IPS DF 4.7 (cell line): ENCODE results near the gene PTPRN2.
"Not testable (repeated sequence)": the region's sequence is repeated elsewhere in the genome, so short reads cannot be mapped to it uniquely, and the experiment has no call there.

Experiments used
- DNase-seq: peaks from one replicate; pipeline ENCODE4 v3.0.0-alpha.2; 2013; ENCODE audit warnings: low spot score; ENCODE audit errors: extremely low read depth

PTPRN2 gene

DNA sequence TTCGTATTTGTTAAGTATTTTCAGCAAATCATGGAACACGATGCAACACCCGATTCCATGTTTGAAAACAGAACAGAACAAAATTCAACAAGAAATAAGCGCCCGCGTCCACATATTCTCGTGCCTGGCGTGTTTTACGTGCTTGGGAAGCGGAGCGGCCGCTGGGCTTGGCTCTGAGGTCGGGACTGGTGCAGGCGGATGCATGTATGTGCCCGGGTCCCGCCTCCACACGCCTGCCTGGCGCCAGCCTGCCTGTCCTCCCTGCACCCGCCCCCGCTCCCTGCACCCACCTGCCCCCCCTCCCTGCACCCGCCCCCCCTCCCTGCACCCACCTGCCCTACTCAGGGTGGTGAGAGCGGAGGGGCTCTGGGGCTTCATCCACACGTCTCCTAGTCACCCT, 796.4 kb downstream of the PTPRN2 start:
- DNase-seq, result no peak

DNA sequence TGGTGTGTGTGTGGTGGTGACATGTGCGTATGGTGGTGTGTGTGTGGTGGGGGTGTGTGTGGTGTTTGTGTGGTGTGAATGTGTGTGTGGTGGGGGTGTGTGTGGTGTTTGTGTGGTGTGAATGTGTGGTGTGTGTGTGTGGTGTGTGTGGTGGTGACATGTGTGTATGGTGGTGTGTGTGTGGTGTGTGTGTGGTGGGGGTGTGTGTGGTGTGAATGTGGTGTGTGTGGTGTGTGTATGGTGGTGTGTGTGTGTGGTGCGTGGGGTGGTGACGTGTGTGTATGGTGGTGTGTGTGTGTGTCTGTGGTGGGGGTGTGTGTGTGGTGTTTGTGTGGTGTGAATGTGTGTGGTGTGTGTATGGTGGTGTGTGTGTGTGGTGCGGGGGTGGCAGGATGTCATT, 797.7 kb downstream of the PTPRN2 start:
- no peak for DNase-seq

DNA sequence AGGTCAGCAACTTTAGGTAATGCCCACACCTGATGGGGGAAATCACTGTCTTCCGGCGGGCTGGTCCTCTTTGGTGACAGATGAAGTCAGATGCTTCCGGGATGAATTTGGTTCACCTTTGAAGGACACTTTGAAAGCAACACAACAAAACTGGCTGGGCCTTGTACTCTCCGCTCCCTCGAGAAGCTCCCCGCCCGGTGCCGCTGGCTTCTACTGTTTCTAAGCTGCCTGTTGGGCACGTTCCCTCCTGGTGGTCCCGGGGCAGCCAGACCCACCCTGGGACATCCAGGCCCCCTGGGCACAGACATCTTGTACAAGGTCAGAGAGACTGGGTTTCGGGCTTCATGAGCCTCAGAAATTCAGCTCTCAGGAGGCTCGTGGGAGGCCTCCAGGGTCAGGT, 798.5 kb downstream of the PTPRN2 start:
- no peak for DNase-seq

DNA sequence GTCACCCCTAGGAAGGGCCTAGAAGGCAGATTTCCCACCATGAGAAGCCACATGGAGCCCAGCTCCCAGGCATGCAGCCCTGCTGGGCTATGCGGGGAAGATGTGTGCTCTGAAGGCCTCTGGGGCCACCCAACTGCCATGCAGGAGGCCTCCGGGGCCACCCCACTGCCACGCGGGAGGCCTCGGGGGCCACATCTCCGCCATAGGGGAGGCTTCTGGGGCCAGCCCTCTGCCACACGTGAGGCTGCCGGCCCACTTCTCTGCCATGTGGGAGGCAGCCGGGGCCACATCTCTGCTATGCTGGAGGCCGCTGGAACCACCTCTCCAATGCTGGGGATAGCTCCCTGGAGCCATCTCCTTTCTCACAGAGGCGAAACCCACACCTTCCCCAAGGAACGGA, 799.0 kb downstream of the PTPRN2 start:
- no peak for DNase-seq

DNA sequence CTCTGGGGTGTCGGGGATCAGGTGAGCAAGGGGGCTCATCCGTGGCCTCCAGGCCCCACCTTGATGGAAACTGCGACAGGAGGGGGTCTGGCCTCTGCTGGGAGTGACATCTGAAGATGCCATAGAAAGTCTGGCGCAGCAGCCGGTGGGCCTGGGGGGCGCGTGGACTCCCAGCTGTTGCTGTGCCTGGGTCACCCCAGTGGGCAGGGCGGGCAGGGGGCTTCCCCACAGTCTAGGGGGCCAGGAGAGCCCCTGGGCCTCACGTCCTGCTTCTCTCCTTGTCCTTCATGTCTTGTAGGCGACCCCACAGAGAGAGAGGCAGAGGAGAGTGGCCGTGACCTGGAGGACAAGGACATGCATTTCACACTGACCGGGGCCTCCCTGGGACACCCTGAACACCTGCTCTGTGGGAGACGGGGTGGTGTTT, 800.3 kb downstream of the PTPRN2 start:
- no peak for DNase-seq

DNA sequence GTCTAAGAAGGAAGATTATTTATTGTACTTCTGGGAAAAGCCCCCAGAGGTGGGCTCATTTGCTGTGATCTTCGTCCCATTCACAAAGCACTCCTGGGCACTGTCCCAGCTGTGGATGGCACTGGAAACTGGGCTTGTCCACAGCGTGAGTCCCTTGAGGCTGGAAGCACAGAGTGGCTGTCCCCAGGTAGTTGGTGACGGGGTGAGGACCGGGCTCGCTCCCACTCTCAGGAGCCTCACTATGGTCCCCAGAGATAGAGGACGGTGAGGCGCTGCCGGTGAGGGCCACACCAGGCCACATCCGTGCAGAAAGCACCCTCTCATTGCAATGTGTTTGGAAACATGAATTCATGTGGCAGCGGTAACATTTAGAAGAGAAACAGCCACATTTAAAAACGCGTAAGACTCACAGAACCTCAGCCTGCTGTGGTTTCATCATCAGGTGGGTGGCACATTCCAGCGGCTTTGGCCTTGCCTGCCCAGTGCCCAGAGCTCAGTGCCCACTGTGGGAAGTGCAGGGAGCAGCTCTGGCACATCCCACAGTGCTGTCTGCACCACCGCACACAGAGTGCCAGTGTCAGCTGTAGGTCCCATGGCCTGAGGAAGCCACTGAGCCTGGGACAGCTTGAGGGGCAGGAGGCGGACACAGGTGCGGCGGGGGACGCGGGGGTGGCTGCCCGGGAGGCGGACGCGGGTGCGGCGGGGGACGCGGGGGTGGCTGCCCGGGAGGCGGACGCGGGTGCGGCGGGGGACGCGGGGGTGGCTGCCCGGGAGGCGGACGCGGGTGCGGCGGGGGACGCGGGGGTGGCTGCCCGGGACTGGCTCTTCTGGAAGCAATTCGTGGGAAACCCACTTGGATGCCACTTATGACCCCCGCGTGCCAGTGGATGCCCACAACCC, 801.0 kb downstream of the PTPRN2 start:
- no peak for DNase-seq

DNA sequence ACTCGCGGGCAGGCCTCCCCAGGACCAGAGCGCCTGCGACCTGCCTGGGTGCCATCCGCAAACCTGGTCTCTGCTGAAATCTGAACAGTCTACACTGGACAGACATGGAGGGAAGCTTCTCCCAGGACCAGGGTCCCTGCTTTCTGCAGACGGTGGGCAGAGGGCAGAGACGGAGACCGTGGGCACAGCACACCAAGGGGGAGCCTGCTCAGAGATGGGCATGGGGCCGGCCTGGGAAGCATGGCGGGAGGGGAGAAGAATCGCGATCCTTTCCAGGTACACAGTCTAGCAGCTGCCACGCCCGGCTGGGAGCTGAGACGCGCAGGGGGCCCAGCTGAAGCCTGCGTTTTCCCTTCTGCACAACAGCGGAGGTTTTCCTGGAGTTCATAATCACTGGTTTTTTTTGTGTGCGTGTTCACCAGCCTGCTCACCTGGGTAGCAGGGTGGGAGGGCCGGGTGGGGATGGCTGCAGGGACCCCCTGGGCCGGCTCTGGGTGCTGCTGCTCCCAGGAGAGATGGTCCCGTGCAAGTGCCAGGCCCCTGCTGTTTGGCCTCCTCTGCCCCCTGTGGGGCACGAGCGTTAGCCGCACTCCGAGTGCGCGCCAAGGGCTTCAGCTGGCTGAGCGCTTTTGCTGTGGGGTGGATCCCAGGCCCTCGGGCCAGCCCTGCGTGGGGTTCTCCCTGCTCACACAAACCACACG, 802.0 kb downstream of the PTPRN2 start:
- DNase-seq, result no peak

DNA sequence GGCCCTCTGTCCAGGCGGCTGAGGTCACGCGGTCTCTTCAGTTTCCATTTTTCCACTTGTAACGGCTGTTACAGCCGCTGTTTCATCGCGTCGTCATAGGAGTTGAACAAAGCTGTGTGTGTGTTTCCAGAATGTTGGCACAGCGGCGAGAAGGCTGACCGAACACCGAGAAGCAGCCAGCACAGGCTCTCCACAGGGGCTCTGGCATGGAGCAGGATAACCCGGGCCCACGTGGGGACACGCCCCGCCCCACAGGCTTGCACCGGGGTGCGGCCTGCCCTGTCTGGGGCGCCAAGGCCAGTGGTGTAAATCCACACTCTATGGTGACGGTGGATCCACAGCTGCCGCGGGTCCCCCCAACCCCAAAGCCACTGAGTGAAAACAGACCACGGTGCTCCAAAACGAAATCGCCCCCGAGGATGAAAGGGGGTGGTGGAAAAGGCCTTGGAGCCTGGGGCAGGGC, 802.6 kb downstream of the PTPRN2 start:
- no peak for DNase-seq

DNA sequence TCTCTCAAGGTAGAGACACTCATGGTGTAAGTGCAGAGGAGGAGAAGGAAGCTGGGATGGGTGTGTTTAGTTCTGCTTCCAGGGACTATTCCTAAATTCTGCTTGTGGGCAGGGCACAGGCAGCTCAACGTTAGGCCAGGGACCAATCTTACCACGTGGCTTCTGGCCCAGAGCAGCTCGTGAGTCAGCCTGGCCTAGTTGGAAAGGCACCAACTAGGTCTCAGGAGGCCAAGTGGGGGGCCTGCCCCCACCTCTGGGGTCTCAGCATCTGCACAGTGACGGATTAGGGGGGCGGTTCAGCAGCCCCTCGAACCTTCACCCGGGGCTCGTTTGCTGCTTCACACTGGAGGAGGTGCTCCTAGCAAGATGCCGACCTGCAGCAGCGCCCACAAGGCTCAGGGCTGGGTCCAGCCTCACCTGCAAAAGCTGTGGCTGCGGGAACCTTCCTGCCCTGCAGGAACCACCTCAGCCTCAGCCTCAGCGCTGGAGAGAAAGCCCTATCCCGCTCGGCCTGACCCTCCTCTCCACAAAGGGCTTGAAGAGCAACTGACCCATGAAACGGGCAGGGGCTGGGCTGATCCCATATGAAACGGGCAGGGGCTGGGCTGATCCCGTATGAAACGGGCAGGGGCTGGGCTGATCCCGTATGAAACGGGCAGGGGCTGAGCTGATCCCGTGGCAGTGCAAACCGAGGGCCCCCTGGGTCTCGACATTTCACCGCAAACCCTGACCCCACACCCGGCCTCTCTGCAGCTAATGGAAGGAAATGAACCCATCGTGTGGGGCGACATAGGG, 803.4 kb downstream of the PTPRN2 start:
- no peak for DNase-seq

DNA sequence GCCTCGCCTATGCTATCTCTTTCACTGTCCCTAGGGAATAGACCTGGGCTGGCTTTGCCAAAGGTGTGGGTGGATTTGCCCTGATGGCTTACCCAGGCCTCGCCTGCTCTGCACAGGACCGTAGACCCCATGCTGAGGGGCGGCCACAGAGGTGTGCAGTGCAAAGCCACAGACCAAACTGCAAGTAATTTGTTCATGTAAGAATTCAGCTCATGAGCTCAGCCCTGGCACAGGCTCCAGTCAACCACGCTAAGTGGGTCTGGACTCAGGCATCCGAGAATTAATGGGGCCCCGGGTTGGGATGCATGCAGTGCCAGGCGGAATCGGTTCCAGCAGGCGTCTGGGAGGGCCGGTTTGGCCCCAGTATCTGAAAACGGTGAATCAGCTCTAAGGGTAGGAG, 805.6 kb downstream of the PTPRN2 start:
- DNase-seq, result no peak

DNA sequence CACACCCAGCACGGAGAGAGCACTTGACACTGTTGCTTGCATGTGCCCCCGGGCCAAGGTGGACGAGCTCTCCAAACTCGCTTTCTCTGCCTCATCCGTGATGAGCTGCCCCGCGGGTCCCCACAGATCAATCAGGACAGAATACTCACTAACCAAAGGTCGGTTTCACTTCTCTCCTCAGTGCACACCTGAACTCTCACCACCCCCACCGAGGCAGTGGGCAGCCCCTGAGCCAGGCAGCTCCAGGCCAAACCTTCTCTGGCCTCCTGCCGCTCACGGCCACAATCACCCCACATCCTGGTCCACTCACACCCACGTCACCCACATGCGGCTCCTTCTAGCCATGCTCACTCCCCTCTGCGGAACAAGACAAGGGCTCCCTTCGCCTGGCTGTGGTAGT, 806.9 kb downstream of the PTPRN2 start:
- DNase-seq, result no peak

DNA sequence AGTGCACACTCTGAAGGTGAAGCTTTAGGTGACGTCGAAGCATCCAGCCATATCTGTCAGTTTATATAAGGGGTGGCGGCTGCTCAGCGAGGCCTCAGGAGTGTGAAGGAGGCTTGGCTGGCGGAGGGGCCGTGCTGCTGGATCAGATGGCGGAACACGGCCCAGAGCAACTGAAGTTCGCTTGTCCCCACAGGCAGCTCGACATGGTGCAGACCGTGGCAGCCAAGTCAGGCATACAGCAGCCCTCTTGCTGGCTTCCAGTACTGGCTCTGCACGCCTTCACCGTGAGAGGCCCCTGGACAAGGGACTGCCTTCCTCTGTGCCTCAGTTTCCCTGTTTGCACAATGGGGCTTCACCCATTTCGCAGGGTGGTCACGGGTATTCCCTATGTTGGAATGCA, 807.3 kb downstream of the PTPRN2 start:
- no peak for DNase-seq

DNA sequence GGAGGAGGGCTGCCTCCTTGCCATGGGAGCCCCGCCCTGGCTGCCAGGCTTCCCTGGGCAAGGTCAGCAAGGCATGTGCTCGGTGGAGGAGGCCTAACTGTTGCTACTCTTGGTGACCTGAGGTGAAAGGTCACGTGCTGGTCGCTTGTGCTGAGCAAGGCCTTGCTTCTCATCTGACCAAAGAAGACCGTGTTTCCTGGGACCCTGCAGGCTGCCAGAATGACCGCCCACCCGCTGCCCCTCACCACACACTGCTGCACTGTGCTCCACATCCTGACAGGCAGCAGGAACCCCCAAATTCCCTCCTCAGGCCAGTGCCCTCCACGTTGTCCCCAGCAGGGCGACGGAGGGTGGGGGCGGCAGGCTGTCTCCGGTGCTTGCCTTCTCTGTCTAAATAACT, 808.4 kb downstream of the PTPRN2 start:
- no peak for DNase-seq

DNA sequence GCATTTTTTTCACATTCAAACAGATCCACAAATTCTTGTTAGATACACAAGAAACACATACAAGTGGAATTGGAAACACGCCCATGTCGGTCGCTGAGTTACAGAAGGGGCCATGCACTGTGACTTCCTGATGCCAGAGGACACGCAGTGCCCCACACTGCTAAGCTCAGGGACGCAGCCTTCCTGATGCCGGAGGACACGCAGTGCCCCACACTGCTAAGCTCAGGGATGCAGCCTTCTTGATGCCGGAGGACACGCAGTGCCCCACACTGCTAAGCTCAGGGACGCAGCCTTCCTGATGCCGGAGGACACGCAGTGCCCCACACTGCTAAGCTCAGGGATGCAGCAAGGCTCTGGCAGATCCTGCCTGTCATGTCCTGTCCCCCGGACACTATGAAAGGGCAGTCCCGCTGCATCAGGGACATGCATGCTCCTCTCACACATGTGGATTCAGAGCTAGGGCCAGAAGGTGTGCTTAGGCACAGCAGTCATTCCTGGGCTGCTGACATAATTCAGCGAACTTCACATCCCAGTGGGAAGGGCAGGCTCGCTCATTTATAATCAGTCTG, 810.3 kb downstream of the PTPRN2 start:
- DNase-seq, result not testable (repeated sequence)

DNA sequence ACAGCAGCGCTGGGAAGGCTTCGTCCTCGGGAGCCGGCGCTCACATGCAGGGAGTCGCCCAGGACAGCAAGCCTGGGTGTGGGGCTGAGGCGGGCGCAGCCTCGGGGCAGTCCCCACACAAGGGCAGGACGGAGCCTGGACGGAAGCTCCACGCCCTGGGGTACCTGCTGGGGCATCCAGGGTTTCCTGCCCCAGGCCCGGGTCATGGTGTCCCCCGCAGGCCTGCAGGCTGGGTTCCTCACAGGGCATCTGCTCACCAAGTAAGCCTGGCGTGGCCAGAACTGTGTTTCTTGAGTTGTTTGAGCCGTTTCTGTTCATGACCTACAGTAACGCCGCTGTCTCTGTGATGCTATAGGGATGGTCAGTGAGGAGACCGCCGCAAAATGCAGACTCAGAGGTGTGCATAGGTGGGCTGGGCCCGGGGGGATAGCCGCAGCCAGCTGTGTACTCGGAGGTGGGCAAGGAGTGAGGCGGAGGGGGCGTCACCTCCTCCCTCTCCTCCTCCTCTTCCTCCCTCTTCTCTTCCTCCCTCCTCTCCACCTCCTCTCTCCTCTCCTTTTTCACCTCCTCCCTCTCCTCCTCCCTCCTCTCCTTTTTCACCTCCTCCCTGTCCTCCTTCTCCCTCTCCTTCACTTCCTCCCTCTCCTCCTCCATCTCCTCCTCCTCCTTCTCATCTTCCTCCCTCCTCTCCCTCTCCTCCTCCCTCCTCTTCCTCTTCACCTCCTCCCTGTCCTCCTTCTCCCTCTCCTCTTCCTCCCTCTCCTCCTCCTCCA, 811.9 kb downstream of the PTPRN2 start:
- DNase-seq, result no peak

DNA sequence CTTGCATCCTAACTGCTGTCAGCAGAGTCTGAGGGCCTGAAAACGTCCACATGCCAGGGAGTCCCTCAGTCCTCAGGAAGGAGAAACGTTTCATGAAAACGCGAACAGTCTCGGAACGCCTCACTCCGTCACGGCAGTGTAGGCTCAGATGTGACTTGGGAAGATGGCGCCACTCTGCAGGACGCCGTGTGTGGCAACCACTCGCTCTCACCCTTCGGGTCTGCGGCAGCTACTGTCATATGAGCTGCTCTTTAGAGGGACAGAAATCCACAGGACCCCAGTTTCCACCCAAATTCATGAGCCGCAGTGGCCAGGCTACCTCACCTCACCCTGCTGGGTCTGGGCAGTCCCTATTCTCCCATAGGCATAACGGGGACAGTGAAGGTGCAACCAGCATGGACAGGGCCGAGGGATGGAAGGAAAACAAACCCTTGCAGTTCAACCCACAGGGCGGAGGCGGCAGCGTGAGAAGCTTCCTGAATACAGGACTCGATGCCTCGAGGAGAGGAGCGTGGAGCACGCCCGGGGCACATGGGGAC, 812.5 kb downstream of the PTPRN2 start:
- no peak for DNase-seq

DNA sequence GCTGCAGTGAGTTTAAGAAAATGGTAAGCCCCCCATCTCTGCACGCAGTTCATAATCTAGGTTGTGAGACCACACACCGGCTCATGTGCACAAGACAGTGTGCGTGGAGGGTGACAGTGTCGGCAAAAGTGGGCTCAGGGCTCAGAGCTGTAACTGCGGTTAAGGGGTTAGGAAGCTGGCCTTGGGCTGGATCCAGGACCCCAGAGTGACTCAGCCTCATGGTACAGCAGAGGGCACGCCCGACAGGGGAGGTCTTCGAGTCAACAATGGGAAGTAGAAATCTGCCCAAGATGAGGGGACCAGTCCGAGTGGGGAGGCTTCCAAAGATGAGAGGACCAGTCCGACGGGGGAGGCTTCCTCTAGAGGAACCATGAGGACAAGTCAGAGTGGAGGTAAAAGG, 813.1 kb downstream of the PTPRN2 start:
- no peak for DNase-seq

DNA sequence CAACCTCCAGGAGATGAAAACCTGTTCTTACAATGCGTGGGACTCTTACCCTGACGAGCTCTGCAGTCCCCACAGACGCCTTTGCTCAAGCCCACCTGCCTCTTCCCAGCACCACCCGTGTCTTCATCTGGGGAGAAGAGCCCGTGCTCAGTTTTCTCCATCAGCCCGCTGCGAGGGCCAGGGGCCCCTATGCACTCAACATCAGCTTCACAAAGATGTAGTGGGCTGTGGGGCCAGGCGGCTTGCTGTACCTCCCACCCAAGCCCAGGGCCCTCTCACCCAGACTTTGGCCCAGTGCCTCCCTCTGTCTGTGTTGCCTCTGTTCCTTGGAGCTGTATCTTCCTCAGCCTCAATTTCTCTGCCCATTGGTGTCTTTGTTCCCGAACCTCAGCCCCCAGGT, 814.3 kb downstream of the PTPRN2 start:
- no peak for DNase-seq

DNA sequence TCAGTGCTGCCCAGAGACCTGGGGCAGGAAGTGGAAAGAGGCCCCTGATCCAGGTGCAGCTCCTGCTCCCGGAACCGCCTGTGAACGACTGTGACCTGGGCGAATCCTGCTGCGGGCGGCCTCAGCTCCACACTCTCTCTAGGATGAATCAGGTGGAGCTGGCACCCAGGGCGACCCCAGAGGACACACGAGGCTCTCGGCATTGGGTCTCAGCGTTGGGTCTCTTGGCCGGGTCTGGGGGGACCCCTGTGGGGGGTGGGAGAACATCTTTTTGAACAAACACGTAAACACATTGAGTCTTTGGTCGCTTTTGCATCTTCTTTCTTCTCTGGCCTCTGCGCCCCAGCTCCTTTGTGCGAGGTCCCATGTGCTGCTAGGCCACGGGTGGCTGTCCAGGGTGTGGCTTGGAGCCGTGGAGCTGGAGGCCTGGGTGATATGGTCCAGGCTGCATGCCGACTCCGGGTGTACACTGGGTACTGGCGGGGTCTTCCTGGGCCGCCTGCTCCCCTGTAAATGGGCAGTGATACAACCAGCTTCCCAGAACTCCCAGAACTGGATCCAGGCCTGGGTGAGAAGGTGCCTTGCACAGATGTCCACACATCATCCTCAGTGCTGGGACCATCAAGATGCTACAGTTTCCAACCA, 815.0 kb downstream of the PTPRN2 start:
- no peak for DNase-seq

DNA sequence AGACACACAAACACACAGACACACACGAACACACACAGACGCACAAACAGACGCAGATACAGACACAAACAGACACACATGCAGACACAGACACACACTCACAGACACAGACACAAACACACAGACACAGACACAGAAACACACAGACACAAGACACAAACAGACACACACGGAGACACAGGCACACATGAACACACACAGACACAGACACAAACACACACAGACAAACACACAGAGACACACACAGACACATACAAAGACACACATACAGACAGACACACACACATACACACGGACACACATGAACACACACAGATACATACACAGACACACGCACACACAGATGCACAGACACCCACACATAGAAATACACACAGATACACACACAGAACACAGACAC, 815.9 kb downstream of the PTPRN2 start:
- DNase-seq, result no peak
